GM21526 (cell line): ENCODE data around the gene CCDC40.

ENCODE experiments used
- ATAC-seq: cut with Tn5 transposase; IDR thresholded peaks from one replicate; pipeline ENCODE4 v1.9.1; 2021; ENCODE audit warnings: moderate library complexity; ENCODE audit not compliant: unreplicated experiment, low FRiP score

Gene CCDC40

DNA sequence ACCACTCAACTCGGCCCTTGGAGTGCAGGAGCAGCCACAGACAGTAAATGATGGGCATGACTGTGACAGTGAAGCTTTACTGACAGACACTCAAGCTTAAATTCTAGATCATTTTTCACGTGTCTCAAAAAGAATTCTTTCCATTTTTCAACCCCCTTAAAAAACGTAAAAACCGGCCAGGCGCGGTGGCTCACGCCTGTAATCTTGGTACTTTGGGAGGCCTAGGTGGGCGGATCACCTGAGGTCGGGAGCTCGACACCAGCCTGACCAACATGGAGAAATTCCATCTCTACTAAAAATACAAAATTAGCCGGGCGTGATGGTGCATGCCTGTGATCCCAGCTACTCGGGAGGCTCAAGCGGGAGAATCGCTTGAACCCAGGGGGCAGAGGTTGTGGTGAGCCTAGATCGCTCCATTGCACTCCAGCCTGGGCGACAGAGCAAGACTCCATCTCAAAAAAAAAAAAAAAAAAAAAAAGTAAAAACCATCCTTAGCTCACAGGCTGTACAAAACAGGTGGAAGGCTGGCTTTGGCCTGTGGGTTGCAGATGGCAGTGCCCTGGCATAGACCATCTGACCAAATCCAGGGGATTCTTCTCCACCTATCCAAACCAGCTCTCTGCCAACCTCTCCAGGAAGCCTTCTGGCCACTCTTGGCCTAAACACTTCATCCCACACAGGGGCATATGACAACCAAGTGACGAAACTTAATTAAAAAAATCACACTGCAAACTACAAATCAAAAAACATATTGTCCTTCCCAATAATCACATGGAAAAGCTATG is 19.0 kb upstream of the CCDC40 start:
- ATAC-seq: no peak

GRCh38 chr17:80018917-80019651 is 17.4 kb upstream of the CCDC40 start:
- no peak for ATAC-seq

DNA sequence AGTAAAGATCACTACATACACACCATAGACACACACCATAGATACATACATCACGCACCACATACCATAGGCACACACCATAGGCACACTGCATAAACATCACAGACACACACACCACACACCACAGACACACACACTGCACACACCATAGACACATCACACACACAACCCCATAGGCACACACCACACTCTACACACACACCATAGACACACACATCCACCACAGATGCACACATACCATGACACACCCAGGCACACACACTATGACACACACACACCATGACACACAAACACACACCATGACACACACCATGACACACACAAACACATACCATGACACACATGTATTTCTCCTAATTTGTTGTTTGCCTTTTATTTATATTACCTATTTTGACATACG is 14.8 kb upstream of the CCDC40 start:
- no peak for ATAC-seq

DNA sequence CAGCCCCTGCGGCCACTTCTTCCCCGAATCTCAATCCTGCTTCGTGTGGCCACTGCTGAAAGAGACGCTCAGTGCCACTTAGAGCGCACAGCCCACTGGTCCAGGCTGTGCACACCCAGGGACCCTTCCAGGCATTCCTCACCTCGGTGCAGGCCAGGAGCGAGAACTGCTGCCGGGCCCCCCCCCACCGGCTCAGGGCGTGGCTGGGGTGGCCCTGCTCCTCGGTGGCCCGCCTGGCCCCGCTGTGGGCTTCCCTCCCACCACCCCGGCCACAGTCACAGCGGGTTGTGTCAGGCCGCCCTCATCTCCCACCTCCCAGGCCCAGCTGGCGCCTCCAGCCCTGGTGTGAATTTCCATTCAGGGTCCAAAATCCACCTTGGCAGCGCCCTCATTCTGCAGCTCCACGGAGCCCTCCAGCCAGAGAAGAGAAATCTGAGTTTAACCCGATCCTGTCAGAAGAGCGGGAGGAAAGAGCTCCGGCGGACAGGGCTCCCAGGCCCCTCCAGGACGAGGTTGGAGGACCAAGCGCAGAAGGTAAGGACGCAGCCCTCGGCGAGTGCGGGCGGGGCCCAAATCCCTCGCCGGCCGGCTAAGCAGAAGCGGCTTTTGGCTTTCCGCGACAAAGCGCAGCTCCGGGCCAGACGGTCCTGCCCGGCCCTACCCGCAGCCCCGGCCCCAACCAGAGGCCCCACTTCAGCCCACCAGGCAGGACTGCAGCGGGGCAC is 12.8 kb upstream of the CCDC40 start:
- ATAC-seq: no peak

DNA sequence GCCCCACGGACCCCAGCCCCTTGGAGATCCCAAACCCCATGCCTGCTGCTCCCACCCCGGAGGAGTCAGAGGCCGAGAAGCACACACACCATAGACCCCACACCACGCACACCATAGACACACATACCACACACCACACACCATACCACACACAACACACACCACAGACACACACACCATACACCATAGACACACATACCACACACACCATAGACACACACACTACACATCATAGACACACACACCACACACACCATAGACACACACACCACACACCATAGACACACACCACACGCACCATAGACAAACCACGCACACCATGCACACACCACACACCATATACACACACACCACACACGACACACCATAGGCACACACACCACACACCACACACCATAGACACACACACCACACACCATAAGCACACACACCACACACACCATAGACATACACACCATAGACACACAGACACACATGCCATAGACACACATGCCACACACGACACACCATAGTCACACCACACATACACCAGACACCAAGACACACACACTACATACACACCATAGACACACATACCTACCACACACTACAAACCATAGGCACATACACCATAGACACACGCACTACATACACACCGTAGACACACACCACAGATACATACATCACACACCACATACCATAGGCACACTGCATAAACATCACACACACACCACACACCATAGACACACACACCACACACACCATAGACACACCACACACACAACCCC is 12.1 kb upstream of the CCDC40 start:
- no peak for ATAC-seq

GRCh38 chr17:80025140-80025539 is 11.3 kb upstream of the CCDC40 start:
- no peak for ATAC-seq

DNA sequence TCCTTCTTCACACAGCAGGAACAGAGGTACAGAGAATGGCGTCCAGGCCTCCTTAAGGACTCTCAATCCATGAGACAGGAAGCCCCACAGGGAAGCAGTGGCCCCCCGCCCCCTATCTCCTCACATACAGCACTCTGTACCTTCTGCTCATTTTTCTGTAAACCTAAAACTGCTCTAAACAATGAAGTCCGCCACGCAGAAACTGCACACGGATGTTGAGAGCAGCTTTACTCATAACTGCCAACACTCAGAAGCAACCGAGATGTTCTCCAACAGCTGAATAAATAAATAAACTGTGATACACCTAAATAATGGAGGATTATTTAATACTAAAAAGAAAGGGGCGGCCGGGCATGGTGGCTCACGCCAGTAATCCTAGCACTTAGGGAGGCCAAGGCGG is 10.6 kb upstream of the CCDC40 start:
- ATAC-seq: no peak

GRCh38 chr17:80026359-80027042 is 9.9 kb upstream of the CCDC40 start:
- no peak for ATAC-seq

DNA sequence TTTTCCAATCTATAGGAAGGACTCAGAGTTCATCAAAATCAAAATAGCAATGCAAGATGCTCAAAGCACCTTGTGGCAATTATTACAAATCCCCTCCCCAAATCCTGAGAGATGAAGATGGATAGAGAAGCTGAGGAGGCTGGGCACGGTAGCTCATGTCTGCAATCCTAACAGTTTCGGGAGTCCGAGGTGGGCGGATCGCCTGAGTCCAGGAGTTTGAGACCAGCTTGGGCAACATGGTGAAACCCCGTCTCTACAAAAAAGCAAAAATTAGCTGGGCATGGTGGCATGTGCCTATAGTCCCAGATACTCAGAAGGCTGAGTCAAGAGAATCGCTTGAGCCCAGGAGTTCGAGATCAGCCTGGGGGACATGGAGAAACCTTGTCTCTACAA is 9.4 kb upstream of the CCDC40 start:
- no peak for ATAC-seq

DNA sequence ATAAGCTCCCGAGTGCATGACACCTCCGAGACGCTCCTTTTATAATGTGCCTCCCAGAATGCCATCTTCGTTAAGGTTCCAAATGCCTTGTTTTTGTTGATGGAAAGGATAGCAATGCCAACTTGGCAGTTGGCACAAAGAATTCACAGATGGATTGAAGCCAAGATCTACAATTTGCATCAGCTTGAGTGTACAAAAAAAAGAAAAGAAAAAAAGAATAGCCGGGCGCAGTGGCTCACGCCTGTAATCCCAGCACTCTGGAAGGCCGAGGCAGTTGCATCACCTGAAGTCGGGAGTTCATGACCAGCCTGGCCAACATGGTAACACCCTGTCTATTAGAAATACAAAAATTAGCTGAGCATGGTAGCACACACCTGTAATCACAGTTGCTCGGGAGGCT is 8.4 kb upstream of the CCDC40 start:
- no peak for ATAC-seq

DNA sequence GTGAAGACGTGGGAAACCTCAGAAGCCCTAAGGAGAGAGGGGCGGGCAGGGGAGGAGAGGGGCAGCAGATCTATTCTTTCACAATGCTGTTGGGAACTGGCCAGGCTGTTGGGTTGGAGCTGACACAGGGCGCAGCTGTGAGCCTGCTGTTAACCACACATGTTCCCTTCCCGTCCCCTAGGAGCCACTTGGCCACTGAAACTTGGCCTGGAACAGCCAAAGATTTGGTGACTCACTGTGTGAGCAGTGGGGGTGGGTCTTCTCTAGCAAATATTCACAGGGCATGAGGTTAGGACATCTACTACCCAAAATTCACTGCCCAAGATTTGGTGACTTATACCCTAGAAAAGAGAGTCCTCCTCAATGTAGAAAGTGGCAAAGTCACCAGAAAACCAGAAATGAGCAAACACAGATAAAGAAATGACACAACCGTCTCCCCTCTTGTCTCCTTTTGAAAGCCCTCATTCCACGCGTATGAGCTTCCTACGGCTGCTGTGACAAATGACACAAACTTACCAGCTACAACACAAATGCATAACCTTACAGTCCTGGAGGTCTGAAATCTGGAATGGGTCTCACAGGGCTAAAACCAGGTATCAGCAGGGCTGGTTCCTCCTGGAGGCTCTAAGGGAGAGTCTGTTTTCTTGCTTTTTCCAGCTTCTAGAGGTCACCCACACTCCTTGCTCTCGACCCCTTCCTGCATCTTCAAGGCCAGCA is 7.0 kb upstream of the CCDC40 start:
- ATAC-seq: no peak

GRCh38 chr17:80030730-80031410 is 5.6 kb upstream of the CCDC40 start:
- ATAC-seq: no peak

- ATAC-seq: no peak
Observed at GRCh38 chr17:80031691-80032430, 4.6 kb upstream of the CCDC40 start.

DNA sequence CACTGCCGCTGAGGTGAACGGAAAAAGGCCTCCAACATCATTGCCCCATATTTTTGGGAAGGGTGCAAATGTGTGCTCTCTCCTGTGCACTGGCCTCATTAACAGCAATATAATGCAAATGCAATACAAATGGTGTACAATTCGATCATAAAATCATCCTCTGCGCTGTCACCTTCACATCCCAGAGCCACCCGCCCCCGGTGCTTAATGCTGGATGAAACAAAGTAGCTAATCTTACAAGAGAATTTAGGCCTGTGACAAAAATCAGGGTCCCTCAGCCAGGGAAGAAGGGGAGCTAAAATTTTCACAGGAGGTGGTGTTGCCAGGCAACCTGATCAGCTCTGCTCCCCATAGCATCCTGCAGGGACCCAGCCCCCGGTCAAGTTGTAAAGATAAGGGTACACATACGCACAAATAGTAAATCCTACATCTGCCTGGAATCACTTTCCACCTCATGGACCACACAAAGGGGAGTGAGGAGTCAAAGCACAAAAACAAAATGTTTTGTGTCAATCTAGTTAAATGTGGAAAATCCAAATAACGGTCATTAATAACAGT is 3.7 kb upstream of the CCDC40 start:
- no peak for ATAC-seq

- ATAC-seq: no peak
Observed at GRCh38 chr17:80033840-80034239, 2.6 kb upstream of the CCDC40 start.

DNA sequence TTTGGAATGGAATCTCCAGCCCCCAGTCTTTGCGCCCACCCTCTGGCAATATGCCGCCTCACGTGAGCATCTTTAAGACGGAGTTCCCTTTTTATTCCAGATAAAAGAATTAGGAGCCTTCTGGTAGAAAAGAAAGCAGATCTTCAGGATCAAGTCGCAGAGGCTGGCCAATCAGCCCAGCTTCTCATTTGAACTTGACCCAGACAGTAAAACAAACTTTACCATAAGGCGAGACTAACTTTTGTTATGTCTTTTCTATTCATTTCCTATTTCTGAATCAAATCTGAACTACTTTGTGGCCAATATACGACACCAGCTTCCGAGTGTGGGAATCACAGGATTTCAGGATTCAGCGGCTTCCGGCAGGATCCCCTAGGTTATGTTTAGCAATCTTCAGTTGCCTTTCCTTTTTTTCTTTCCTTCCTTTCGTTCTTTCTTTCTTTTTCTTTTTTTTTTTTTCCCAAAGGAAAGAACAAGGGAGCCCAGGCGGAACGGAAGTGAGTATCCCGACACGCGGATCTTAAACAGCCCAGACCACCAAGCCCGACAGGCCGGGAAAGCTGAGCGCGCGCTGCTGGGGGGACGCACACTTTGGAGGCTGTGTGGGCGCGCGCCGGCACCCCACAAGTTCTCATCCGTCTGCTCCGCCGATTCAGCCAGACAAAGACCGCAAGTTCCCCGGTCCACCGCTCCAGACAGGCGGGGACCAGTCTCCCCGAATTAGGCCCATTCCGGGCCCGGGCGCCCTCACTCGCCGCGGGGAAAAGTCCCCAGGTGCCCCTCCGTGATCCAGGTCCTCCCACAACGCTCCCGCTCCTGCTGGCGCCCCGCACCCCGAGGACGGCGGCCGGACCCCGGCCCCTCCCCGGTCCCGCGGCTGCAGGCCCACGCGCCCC is 1.4 kb upstream of the CCDC40 start:
- ATAC-seq: no peak

GRCh38 chr17:80035687-80035936 is 830 bp upstream of the CCDC40 start, which contains the start of gene TBC1D16:
Gene TBC1D16, minus strand, starts transcription at chr17:80035872. Its CDS starts 22,325 bp downstream, at chr17:80013547.
- ATAC-seq: no peak
